SK-N-SH treated with all-trans-retinoic acid at 6 μM for 48 hours (cell line): Measurements from ENCODE around the gene ADD3.

Source experiments
- BACH2 ChIP-seq: fragments of 250-450 bp; sonication (Bioruptor Pico); IDR thresholded peaks from 2 replicates; pipeline ENCODE4 v1.9.0; 2021; ENCODE audit warnings: mild to moderate bottlenecking, borderline replicate concordance
- PATZ1 ChIP-seq: fragments of 250-450 bp; sonication (Bioruptor Pico); IDR thresholded peaks from 2 replicates; pipeline ENCODE4 v1.8.0; 2020; ENCODE audit warnings: mild to moderate bottlenecking, moderate library complexity, borderline replicate concordance
- RARB ChIP-seq: fragments of 250-450 bp; sonication (Bioruptor Pico); IDR thresholded peaks from 2 replicates; pipeline ENCODE4 v1.8.0; 2021; ENCODE audit warnings: mild to moderate bottlenecking, moderate library complexity
- TOX ChIP-seq: fragments of 250-450 bp; sonication (Bioruptor Pico); IDR thresholded peaks from 2 replicates; pipeline ENCODE4 v1.8.0; 2021; ENCODE audit warnings: mild to moderate bottlenecking, moderate library complexity, borderline replicate concordance
- ZC3H10 ChIP-seq: fragments of 250-450 bp; sonication (Bioruptor Pico); IDR thresholded peaks from 2 replicates; pipeline ENCODE4 v1.5.1; 2021; ENCODE audit warnings: mild to moderate bottlenecking, moderate library complexity
- TF ChIP-seq, protein P1 (sequence below): fragments of 250-450 bp; sonication (Bioruptor Pico); IDR thresholded peaks from 2 replicates; pipeline ENCODE4 v1.5.1; 2021; ENCODE audit warnings: mild to moderate bottlenecking, moderate library complexity

DNA sequence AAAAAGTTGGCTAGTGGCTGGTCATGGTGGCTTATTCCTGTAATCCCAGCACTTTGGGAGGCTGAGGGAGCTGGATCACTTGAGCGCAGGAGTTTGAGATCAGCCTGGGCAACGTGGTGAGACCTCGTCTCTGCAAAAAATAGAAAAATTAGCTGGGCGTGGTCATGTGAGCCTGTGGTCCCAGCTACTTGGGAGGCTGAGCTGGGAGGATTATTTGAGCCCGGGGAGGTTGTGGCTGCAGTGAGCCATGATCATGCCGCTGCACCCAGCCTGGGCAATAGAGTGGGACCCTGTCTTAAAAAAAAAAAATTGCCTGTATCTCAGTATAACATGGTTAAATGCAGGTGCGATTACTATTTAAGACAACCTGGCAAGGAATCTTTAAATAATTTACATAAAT is 61.0 kb downstream of the ADD3 start:
- TF ChIP-seq ZC3H10 (no peak), BACH2 (CRISPR knock-in tag) (no peak), PATZ1 (CRISPR knock-in tag) (no peak), RARB (CRISPR knock-in tag) (no peak), TOX (CRISPR knock-in tag) (no peak)
- TF ChIP-seq, protein P1, sequence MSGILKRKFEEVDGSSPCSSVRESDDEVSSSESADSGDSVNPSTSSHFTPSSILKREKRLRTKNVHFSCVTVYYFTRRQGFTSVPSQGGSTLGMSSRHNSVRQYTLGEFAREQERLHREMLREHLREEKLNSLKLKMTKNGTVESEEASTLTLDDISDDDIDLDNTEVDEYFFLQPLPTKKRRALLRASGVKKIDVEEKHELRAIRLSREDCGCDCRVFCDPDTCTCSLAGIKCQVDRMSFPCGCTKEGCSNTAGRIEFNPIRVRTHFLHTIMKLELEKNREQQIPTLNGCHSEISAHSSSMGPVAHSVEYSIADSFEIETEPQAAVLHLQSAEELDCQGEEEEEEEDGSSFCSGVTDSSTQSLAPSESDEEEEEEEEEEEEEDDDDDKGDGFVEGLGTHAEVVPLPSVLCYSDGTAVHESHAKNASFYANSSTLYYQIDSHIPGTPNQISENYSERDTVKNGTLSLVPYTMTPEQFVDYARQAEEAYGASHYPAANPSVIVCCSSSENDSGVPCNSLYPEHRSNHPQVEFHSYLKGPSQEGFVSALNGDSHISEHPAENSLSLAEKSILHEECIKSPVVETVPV (CRISPR knock-in tag): no peak
